HFF-Myc (cell line): ENCODE measurements around the gene NT5DC2.

Experiments
- DNase-seq: peaks from one replicate; pipeline ENCODE4 v3.0.0-alpha.2; 2011; ENCODE audit warnings: low read depth; ENCODE audit errors: extremely low read depth
- H3K4me3 ChIP-seq: replicated peaks from 2 replicates; pipeline ENCODE4 v1.5.1; 2011; ENCODE audit warnings: low read depth, mild to moderate bottlenecking, control low read depth, low read length
- TF ChIP-seq, protein P1 (sequence below): IDR thresholded peaks from 2 replicates; pipeline ENCODE4 v1.5.1; 2012; ENCODE audit warnings: mild to moderate bottlenecking, low read depth, low read length, control low read depth; ENCODE audit errors: missing control alignments

NT5DC2 gene

DNA sequence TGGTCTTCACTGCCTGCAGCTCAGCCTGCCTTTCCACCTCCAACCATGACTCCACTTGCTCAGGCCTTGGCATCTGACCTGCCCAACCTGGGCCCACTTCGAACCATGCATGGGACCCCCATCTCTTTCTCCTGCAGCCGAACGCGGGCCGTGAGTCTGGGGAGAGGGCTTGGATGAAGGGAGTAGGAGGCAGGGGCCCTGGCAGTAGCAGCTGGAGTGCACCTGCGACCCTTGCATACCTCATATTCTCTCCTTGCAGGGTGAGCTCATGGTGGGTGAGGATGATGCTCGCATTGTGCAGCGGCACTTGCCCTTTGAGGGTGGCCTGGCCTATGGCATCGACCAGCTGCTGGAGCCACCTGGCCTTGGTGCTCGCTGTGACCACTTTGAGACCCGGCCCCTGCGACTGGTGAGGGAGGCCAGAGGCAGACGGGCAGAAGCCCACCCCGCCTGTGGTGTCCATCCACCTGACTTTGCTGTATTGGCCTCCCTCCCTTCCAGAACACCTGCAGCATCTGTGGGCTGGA, 13.5 kb downstream of the NT5DC2 start:
- TF ChIP-seq, protein P1, sequence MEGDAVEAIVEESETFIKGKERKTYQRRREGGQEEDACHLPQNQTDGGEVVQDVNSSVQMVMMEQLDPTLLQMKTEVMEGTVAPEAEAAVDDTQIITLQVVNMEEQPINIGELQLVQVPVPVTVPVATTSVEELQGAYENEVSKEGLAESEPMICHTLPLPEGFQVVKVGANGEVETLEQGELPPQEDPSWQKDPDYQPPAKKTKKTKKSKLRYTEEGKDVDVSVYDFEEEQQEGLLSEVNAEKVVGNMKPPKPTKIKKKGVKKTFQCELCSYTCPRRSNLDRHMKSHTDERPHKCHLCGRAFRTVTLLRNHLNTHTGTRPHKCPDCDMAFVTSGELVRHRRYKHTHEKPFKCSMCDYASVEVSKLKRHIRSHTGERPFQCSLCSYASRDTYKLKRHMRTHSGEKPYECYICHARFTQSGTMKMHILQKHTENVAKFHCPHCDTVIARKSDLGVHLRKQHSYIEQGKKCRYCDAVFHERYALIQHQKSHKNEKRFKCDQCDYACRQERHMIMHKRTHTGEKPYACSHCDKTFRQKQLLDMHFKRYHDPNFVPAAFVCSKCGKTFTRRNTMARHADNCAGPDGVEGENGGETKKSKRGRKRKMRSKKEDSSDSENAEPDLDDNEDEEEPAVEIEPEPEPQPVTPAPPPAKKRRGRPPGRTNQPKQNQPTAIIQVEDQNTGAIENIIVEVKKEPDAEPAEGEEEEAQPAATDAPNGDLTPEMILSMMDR: no peak
- DNase-seq: no peak
- no peak overlapping the region for H3K4me3 ChIP-seq

DNA sequence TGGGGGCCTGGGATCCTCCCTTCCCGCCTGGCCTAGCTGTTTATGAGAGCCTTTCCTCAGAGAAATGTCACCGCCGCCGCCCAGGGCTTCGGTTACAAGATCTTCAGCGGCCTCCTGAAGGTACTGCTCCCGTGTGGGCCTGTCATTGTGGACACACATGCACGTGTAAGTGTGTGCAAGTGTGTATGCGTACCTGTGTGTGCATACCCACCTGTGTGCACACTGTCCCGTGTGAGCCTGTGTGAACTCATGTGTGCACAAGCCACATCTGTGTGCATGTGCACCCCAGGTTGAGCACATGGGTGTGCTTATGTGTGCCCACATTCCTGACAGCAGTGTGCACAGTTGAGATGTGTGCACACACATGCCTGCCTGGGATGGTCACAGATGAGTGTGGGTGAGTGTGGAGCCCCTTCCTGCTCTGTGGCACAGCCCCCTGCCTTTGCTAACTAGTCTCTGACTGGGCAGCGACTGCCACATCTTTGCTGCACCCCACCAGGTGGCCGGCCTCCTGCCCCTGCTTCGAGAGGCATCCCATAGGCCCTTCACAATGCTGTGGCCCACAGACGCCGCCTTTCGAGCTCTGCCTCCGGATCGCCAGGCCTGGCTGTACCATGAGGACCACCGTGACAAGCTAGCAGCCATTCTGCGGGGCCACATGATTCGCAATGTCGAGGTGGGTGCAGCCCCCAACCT, 14.1 kb downstream of the NT5DC2 start:
- no peak for DNase-seq
- TF ChIP-seq, protein P1: no peak
- no peak overlapping the region for H3K4me3 ChIP-seq

DNA sequence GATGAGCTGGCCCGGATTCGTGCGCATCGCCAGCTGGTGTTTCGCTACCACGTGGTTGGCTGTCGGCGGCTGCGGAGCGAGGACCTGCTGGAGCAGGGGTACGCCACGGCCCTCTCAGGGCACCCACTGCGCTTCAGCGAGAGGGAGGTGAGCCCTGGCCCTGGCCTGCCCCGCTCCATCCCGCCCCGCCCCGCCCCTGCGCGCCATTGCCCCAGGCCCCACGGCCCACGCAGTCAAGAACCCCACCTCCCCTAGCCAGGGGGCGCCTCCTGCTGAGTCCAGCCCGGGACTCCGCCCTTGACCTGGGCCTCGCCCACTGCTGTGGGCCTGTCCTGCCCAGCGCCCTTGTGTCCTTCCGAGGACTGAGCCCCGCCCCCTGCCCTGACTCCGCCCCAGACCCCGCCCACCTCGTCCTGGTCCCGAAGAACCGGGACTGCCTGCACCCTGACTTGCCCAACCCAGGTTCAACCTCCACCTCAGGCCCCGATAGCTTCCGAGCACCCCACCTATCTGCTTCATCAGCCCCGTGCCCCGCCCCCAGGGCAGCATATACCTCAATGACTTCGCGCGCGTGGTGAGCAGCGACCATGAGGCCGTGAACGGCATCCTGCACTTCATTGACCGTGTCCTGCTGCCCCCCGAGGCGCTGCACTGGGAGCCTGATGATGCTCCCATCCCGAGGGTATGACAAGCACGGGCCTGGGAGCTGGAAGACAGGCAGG, 14.8 kb downstream of the NT5DC2 start:
- H3K4me3 ChIP-seq: no peak overlapping the region

DNA sequence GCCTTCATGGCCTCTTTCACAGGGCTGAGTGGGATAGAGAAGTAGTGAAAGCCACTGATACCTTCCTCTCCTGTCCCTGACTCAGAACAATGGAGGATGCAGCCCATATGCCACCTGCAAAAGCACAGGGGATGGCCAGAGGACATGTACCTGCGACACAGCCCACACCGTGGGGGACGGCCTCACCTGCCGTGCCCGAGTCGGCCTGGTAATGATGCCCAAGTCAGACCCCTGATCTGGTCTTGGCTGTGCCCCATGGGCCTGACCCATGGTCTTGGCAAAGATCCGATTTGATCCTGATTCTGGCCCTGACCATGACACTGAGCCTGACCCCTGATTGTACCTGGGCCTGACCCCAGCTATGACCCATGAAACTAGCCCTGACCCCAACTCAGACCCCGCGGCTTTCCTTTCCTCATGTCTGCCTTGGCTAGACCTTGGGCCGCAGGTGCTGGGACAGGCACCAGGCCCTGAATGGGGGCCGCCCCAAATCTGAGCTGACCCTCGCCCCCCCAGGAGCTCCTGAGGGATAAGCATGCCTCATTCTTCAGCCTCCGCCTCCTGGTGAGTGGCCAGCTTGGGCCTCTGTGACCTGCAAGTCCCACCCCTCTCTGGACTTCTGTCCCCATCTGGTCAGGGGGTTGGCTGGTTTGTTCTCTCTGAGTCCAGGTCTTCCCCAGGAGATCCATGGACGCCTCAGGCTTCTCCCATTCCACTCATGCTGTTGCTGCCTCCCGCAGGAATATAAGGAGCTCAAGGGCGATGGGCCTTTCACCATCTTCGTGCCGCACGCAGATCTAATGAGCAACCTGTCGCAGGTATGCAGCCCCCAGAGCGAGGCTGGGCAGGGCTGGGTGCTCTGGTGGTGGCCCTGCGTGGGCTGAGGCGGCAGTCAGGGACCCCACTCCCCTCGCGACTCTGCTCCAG, 15.6 kb downstream of the NT5DC2 start:
- DNase-seq: no peak
- TF ChIP-seq, protein P1: no peak
- no peak overlapping the region for H3K4me3 ChIP-seq

More for the DNA sequence above, 14.8 kb downstream of the NT5DC2 start:
- TF ChIP-seq, protein P1: no peak
- no peak for DNase-seq

DNA sequence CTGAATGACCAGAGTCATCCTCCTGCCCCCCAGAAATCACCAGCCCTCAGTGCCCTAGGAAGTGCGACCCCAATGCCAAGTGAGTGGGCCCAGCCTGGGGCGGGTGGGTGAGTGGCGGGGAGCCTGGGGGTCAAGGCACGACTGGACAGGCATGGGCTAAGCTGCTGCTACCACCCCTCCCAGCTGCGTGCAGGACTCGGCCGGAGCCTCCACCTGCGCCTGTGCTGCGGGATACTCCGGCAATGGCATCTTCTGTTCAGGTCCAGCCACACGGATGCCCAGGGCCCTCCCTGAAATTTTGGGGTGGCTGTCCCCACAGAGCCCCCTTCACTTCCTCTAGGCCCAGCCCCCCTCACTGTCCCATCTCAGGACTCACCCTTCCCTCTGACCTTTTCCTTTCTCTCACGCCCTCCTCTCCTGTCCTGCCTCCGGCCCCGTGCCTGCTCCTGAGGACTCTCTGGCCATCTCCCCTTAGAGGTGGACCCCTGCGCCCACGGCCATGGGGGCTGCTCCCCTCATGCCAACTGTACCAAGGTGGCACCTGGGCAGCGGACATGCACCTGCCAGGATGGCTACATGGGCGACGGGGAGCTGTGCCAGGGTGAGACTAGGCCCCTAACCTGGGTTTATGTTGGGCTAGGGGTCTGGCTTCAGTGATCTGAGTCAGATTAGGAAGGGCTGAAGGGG, 17.0 kb downstream of the NT5DC2 start:
- TF ChIP-seq, protein P1: no peak
- H3K4me3 ChIP-seq: no peak overlapping the region
- DNase-seq: no peak

DNA sequence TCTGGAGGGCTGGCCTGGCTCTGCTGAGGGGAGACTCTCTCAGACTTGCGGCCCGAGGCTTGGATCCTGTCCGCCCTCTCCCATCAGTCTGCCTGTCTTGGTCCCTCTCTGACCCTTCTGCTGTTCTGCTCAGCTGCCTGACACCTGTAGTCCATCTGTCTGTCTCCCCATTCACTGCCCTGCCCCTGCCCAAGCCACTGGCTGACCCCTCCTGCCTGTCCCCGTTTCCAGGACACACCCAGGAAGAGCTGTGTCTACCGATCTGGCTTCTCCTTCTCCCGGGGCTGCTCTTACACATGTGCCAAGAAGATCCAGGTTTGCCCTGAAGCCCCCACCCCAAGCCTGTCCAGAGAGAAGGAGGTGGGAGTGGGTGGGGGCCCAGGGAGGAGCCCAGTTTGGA, 18.5 kb downstream of the NT5DC2 start:
- DNase-seq: no peak
- H3K4me3 ChIP-seq: no peak overlapping the region
- TF ChIP-seq, protein P1: no peak
